GM18909 (cell line): ENCODE measurements around the gene RAPSN.

Source experiments
- ATAC-seq: cut with Tn5 transposase; IDR thresholded peaks from one replicate; pipeline ENCODE4 v1.9.1; 2021; ENCODE audit warnings: mild to moderate bottlenecking; ENCODE audit not compliant: unreplicated experiment, poor library complexity

RAPSN gene

DNA sequence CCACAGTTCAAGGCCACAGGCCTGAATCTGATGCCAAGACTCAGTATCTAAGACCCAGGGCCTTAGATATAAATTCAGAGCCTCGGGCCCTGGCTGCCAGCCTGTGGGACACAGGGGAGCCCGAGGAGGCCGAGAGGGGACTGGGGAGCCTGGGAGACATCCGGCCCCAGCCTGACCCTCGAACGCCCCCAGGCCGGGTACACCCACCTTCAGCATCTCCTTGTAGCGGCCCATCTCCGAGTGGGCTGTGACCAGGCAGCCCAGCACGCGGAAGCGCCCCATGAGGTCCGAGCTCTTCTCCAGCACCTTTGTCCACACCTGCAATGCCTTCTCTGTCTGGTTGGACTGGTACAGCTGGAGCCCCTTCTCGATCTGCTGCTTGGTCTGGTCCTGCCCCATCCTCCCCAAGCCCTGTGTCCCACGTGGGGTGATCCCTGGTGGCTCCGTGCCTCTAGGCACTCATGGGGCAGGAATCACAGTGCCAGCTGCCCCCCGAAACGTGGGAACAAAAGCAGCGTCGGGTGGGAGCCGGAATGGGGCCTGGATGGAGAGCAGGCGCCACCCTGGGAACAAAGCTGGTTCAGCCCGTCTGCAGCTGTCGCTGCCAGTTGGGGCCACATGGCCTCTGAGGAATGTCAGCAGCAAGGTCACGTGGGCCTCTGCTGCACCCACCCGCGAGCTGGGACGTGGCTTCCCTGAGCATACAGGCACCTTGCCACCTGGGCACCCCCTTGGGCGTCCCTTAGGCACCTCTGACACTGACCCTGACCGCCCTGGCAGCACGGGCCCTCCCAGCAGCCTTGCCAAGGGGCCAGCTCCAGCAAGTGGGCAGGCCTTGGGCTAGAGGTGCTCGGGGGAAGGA, at the start of gene RAPSN:
Gene RAPSN, minus strand, starts transcription at position 571 of the 862 bp plus-strand sequence. Its CDS starts 172 bp downstream, at position 399.
- no peak for ATAC-seq

DNA sequence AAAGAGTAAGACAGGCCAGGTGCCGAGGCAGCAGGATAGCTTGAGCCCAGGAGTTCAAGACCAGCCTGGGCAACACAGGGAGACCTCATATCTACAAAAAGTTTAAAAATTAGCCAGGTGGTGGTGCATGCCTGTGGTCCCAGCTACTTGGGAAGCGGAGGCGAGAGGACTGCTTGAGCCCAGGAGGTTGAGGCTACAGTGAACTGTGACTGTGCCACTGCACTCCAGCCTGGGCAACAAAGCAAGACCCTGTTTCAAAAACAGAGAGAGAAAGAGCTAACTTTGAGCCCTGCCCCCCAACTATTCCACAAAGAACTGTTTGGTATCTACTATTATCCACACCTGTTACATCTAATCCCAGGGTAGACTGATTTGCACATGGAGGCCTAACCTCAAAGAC, 49.2 kb upstream of the RAPSN start:
- ATAC-seq, result no peak

DNA sequence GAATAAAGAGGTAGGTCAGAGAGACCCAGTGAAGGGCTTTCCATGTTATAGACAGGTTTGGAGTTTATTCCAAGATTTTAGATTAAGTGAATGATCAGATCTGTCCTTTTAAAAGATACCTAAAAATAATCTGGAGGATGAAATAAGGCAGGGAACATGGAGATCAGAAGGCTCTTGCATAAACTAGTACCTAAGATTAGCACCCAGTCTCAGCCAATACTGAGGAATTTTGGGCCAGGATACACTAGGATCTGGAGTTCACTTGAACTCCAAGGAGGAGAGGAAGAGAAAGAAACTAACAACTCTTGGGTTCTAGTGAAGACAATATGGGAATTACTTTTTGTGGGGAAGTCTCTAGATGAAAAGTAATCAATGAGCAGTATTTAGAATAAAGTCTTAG, 47.9 kb upstream of the RAPSN start:
- no peak for ATAC-seq

DNA sequence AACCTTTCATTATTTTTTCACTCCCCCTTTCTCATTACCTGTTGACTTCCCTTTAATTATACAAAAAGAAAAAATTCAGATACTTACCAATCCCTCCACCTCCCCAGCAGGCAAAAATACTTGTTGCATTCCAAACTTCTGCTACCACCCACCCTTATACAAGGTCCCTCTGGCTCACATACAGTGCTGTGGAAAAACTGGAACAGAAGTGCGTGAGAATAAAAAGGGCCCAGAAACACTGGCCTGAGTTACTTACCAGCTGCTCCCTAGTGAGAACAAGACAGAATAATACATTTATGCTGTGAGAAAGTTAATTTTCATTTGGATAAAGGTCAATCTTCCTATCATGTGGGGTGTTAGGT, 46.9 kb upstream of the RAPSN start:
- ATAC-seq, result no peak

DNA sequence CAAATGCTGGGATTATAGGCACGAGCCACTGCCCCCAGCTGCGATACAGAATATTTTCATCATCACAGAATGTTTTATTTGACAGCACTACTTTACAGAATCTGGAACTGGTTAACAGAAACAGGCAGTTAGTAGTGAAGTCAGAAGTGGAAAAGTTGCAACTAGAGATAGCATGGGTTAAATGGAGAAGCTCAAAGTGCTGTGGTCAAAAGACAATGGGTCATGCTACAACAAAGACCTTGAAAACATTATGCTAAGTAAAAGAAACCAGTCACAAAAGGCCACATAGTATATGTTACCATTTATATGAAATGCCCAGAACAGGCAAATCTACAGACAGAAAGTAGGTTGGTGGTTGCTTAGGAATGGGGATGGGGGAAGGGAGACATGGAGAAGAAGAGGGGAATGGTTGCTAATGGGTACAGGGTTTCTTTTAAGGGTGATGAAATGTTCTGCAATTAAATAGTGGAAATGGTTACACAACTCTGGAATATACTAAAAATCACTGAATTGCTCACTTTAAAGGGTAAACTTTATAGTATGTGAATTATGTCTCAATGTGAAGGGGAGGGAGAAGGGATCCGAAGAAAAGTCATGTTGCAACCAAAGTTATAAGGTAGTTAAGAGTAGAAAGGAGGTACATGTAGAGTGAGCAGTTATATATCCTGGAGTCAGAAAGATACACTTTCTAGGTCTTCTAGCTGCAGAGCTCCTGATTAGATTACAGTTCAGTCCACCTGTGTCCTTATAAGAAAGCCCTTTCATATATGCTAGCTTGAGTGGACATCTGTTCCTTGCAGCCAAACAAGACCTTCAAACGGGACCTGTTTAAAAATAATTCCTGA, 46.3 kb upstream of the RAPSN start:
- ATAC-seq, result no peak

DNA sequence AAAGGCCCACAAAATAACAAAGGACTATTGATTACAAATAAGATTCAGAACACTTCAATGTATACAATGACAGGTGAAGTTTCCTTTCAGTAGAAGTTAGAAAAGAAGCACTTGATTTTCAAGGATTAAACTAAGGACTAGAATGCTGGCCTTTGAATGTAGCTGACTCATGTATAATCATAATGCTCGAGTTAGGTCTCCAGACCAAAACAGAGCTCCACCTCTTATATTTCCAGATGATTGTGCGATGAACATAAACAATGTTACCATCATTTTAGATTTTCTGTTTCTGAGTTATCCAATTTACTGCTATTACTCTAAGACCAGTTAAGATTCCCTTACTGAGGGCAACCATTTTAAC, 40.4 kb upstream of the RAPSN start:
- no peak for ATAC-seq

DNA sequence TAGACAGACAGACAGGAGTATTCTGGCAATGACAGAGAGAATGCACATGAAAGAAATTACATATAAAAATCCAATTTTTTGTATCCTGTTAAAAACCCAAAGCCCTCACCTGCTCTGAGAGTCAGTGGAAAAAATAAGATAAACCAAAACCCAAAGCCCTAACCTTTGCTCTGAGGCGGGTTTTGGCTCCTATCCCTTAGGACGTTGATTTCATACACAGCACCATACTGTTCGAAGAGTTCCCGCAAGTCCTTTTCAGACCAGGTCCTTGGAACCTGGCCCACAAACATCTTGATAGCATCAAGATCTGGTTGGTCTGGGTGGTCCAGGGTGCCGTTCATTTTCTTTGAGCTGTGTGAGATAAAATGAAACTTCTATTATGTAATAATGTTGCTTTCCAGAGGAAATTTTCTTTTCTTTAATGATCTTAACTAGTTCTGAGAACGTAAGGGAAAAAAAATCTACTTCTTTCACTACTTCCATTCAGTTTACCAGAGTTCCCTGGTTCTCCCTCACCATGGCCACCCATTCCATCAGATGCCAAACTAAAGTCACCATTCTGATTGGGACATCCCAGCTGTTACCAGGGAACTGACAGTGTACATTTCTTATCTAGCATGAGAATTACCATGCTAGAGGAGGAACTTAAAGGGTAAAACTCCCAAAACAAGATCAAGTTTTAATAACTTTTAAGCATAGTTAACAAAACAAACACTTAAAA, 39.9 kb upstream of the RAPSN start:
- no peak for ATAC-seq

DNA sequence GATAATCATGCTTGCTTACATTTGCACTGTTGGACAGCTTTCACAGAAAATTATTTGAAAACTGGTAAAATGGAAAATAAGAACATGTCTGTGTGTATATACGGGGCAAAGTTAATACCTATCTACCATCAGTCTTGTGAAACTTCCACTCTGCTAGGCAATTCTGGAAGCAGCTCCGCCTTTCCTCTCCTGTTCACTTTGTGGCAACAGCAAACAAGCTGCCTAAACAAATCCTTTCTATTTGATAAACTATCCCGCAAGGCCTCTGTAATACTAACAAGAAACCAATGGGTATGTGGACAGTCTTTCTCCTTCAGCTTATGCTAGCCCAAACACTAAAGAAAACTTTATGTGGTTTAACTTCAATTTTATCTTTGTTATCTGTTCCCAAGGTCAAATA, 39.2 kb upstream of the RAPSN start:
- no peak for ATAC-seq

DNA sequence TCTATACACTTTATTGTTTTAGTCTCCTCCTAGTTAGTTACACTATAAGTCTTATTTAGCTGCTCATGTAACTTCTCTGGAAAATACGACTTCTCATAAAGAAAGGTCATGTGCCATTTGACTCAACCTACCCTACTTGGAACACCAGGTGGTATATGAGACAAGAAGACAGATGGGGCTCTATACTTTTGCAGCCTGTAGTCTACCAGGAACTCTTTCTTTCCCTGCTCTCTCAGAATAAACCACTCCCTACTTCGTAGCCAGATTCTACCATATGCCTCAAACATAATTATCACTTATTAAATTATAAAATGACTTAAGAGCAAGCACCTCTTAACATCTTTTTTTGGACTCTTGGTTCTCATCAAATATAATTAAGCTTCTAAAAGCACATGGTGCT, 38.5 kb upstream of the RAPSN start:
- no peak for ATAC-seq

DNA sequence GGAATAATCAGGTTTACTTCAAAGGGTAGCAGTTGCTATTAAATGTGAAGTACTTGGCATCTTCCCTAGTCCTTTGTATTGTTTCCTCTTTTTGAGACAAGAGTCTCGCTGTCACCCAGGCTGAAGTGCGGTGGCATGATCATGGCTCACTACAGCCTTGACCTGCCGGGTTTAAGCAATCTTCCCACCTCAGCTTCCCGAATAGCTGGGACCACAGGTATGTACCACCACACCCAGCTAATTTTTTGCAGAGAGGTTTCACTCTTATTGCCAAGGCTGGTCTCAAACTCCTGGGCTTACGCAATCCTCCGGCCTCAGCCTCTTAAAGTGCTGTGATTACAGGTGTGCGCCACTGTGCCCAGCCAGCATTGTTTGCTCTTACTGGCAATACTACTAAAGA, 36.2 kb upstream of the RAPSN start:
- no peak for ATAC-seq

DNA sequence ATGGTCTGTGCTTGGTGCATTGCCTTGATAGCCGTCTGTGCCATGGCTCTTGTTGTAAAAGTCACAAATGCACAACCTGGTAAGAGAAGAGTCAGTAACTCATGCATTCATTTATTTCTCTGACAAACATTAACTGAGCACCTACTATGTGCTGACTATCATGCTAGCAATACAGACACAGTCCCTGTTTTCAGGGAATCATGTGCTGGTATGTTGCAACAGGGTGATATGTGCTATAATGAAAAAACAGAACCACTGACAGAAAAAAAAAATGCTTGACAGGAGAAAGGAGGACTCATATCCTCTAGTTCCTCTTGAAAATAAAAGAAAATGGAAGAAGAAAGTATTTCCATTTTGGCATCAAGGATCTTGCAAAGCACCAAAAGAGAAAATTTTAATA, 34.5 kb upstream of the RAPSN start:
- ATAC-seq, result no peak

DNA sequence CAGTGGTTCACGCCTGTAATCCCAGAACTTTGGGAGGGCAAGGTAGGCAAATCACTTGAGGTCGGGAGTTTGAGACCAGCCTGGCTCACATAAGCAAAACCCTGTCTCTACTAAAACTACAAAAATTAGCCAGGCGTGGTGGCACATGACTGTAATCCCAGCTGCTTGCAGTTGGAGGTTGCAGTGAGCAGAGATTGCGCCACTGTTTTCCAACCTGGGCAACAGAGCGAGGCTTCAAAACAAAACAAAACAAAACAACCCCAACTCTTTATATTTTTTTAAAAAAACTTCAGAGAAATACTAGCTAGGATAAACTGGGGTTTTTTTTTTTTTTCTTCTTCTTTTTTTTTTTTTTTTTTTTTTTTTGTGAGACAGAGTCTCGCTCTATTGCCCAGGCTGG, 31.8 kb upstream of the RAPSN start:
- no peak for ATAC-seq

DNA sequence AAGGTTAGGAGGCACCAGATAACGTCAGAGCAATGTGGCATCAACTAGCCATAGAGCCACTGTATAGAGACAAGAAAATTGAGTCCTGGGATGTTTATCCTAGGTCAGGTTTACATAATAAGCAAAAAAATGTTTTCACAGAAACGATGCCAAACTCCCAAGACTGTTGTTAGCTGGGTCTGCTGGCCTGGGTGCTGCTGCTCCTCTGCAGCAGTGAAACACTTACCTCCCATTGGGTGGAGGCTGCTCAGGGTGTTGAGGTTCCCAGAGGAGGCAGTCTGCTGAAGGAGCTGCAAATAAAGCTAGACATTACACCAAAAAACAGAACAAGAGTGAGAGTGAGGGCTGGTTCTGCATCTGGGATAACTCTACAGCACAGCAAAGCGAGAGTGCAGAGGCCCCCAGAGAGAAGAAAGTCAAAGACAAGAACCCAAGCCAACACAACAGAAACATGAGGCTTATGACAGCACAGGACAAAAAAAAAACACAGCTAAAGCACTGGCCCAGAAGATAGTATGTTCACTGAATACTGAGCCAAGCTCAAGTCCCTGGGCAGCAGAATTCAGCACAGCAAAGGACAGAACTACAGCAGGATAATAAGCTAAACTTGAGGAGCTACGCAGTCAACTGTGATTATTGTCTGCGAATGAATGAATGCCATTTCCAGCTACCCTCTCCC, 29.9 kb upstream of the RAPSN start:
- ATAC-seq, result no peak

DNA sequence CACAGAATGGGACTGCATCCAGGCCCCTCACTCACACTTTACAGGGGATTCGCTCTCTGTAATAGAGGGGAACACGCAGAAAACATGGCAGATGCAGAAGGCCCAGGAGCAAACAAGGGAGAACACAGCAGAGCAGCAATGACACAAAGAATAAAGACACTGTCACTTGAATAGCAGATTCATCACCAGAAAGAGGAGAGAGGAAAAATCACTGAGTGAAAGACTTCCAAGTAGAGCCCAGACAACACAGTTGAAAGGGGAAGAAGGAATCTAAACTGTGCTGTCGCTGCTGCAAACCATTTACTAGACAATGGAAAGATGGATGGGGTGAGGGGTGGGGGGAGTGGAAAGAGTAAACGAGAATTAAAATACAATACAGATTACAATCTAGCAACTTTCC, 28.8 kb upstream of the RAPSN start:
- ATAC-seq, result no peak

DNA sequence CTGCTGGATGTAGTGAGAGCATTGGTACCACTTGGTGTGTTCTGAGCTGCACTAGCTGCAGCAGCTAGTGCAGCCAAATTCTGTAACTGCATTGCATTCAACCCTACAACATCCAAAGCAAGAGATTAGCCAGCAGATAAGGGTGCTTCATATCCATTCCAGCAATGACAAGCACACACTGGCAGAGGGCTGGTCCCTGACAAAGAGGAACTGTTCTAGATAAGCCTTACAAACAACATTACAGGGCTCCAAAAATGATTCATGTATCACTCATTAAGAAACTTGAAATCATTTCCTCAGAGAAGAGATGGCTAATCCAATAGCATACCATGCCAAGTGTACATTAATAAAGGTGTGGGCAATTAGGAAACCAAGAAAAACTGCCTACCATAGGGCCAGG, 28.4 kb upstream of the RAPSN start:
- ATAC-seq, result no peak

DNA sequence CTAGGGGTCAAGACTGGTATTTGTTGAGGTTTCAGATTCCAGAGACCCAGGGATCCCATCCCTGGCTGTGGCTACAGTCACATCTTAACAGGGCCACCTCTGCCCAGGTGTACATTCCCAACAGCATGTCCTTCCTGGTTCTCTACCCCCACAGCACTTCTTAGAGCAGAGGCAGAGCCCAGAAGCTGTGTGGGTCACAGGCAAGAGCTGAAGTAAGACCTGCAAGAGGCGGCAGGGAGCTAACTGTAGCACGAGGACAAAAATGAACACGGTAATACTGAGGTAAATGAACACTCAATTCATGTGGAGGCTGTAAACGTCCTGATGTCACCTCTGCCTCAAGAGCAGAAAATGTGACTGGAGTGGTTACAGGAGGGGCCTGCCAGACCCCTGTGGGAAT, 21.7 kb upstream of the RAPSN start:
- ATAC-seq, result no peak

DNA sequence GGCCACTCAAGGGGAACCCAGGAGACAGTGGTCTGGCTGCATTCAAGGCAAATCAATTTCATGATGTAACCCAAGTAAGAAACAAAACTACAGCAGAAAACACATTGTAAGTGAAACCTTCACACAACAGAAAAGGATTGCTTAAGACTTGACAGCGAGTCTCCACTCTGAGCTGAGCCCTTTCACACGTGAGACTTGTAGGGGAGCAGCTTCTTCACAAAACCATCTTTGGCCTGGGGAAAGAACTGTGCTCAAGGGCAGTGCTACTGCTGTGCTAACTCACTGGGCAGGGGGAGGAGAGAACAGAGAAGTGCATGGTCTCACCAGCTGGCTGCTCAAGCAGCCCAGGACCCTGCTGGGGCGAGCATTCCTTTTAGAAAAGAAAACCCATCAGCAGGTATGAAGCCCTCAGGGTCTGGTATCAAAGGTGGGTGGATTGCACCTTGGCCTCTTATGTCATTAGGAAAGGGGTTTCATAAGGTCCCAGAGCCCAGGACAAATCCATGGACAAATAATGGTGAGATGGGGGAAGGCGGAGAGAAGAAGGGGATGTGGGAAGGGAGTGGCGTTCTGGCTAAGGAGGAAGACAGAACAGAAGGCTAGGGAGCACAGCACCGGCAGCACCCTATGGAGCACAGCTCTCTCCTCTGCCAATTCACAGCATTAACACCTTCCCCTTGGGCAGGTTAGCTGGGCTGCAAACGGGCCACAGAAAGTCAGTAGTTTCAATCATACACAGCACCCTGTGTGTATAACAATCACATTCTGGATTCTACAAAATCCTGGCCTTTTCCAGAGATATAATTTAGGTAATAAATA, 20.6 kb upstream of the RAPSN start:
- ATAC-seq, result no peak

DNA sequence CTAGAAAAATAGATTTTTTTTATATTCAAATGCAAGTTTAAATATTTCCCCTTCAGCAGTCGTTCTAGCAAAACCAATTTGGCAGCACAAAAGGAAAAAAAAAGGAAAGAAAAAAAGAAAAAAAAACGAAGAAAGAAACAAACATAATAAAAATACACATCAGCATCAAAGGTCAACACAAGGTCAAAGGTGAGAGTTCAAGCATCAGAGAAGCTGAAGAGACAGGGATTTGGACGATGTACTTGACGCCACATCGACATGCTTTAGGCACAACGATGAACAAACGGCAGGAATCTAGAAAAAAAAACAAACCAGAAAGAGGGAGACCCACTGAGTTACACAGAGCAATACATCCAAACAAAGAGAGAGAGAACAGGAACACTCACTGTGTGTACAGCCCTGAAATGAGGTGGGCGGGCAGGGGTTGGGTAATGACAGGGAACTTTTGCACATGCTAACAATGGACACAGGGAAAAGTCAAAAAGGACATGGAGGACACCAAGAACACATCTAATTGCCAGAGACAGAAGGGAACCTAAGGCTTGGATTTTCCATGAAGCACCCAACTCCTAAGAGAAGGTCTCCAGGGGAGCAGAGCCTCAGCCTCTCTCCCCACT, 19.8 kb upstream of the RAPSN start:
- ATAC-seq, result no peak

DNA sequence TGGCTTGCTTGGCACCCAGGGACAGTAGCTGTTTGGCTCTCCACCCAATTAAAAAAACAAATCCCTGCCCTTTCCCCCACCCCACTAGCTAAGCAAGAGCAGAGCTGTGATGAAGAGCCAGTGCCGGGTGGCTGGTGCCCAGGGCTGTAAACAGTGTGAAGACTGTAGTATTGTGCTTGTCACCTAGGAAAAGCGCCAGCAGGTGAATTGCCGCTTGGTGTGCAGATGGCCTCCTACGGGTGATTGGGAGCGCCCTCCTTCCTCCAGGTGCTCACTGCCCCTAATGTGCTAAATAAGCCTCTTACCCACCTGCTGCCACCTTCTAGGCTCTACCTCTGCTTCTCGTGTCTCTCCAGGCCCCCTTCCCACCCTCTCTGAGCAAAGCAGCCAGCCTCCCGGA, 18.4 kb upstream of the RAPSN start:
- no peak for ATAC-seq
